ENCODE data around the gene RPS6KA4. TPM values are rescaled to one million over a fixed set of nuclear protein-coding genes. Genes with fewer than 3 reads are reported as not detected.

RPS6KA4 gene
- total RNA-seq, 1 donor from 2014 or later: 39.3 TPM

DNA sequence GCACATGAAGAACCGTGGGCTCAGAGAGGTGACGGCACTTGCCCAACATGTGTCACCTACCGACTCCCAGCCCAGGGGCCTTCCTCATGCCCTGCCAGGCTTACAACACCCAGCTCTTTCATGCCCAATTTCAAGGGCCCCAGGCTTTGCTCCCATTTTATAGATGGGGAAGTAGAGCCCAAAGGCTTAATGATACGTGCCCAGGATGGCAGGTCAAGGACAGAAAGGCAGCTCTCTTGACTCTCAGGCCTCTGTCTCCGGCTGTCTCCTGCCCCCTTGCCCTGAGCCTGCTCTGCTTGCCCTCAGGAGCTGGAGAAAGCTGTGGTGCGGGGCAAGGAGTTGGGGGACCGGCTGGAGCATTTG, 10.0 kb upstream of the RPS6KA4 start:
- DNase-seq (ENCODE audit: extremely low spot score in 2 of 2): no peak
- TF ChIP-seq, protein P1, sequence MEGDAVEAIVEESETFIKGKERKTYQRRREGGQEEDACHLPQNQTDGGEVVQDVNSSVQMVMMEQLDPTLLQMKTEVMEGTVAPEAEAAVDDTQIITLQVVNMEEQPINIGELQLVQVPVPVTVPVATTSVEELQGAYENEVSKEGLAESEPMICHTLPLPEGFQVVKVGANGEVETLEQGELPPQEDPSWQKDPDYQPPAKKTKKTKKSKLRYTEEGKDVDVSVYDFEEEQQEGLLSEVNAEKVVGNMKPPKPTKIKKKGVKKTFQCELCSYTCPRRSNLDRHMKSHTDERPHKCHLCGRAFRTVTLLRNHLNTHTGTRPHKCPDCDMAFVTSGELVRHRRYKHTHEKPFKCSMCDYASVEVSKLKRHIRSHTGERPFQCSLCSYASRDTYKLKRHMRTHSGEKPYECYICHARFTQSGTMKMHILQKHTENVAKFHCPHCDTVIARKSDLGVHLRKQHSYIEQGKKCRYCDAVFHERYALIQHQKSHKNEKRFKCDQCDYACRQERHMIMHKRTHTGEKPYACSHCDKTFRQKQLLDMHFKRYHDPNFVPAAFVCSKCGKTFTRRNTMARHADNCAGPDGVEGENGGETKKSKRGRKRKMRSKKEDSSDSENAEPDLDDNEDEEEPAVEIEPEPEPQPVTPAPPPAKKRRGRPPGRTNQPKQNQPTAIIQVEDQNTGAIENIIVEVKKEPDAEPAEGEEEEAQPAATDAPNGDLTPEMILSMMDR (IDR thresholded peaks at IDR 0.05): no peak
- no peak for TF ChIP-seq POLR2AphosphoS5 (IDR thresholded peaks at IDR 0.05; ENCODE audit: insufficient read depth in 1 of 2, low read depth in 1 of 2)
- no peak for TF ChIP-seq POLR2A (IDR thresholded peaks at IDR 0.05)
- Histone ChIP-seq H3K9me3 (no peaks in the 10 kb centered on the region), H3K4me3 (no peak overlapping the region), H3K4me1 (peaks cover 8% of the 10 kb centered on the region), H3K27ac (no peak overlapping the region), H3K27me3 (no peaks in the 10 kb centered on the region), H3K36me3 (no peaks in the 10 kb centered on the region)
- intact Hi-C loops (cut with DNase I): no loop called here

DNA sequence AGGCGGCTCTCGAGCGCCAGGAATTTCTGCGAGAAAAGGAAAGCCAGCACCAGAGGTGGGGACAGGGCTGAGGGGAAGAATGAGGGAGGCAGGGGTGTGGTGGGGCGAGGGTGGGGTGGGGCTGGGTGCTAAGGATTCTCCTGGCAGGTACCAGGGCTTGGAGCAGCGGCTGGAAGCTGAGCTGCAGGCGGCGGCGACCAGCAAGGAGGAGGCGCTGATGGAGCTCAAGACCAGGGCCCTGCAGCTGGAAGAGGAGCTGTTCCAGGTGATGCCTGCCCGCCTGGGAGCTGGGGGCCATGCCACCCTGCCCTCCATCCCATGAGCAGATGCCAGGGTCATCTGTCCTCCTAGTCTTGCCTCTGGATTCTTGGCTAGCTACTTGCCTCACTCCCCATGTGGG, 9.6 kb upstream of the RPS6KA4 start:
- H3K36me3 ChIP-seq: no peaks in the 10 kb centered on the region
- no peak for DNase-seq (ENCODE audit: extremely low spot score in 2 of 2)
- intact Hi-C loops (cut with DNase I): no loop called here
- TF ChIP-seq, protein P1 (IDR thresholded peaks at IDR 0.05): no peak
- TF ChIP-seq POLR2AphosphoS5 (IDR thresholded peaks at IDR 0.05; ENCODE audit: insufficient read depth in 1 of 2, low read depth in 1 of 2) (no peak), POLR2A (IDR thresholded peaks at IDR 0.05) (no peak)
- H3K4me3 ChIP-seq: no peak overlapping the region
- H3K27me3 ChIP-seq: no peaks in the 10 kb centered on the region
- no peaks in the 10 kb centered on the region for H3K9me3 ChIP-seq
- H3K27ac ChIP-seq: no peak overlapping the region
- peaks cover 8% of the 10 kb centered on the region for H3K4me1 ChIP-seq

DNA sequence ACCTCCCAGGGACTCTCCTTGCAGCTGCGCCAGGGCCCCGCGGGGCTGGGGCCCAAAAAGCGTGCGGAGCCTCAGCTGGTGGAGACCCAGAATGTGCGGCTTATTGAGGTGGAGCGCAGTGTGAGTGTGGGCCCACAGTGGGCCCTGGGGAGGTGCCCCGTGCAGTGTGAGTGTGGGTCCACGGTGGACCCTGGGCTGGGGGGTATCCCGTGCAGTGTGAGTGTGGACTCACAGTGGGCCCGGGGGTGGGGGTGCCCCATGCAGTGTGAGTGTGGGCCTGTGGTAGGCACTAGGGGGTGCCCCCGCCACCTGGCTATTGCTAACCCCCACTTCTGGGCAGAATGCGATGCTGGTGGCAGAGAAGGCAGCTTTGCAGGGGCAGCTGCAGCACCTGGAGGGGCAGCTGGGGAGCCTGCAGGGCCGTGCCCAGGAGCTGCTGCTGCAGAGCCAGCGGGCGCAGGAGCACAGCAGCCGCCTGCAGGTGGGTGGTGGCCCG, 7.8 kb upstream of the RPS6KA4 start:
- Histone ChIP-seq H3K36me3 (no peaks in the 10 kb centered on the region), H3K4me3 (no peak overlapping the region), H3K27ac (no peak overlapping the region), H3K4me1 (peaks cover 19% of the 10 kb centered on the region), H3K9me3 (no peaks in the 10 kb centered on the region), H3K27me3 (no peaks in the 10 kb centered on the region)
- intact Hi-C loops (cut with DNase I): loop anchor here (5.0 kb wide), 1 partner anchor 34 kb away; the partner anchor contains the start of genes PRDX5 and TRMT112
- DNase-seq (ENCODE audit: extremely low spot score in 2 of 2): no peak
- TF ChIP-seq POLR2AphosphoS5 (IDR thresholded peaks at IDR 0.05; ENCODE audit: insufficient read depth in 1 of 2, low read depth in 1 of 2): no peak
- TF ChIP-seq, protein P1 (IDR thresholded peaks at IDR 0.05): no peak
- no peak for TF ChIP-seq POLR2A (IDR thresholded peaks at IDR 0.05)

DNA sequence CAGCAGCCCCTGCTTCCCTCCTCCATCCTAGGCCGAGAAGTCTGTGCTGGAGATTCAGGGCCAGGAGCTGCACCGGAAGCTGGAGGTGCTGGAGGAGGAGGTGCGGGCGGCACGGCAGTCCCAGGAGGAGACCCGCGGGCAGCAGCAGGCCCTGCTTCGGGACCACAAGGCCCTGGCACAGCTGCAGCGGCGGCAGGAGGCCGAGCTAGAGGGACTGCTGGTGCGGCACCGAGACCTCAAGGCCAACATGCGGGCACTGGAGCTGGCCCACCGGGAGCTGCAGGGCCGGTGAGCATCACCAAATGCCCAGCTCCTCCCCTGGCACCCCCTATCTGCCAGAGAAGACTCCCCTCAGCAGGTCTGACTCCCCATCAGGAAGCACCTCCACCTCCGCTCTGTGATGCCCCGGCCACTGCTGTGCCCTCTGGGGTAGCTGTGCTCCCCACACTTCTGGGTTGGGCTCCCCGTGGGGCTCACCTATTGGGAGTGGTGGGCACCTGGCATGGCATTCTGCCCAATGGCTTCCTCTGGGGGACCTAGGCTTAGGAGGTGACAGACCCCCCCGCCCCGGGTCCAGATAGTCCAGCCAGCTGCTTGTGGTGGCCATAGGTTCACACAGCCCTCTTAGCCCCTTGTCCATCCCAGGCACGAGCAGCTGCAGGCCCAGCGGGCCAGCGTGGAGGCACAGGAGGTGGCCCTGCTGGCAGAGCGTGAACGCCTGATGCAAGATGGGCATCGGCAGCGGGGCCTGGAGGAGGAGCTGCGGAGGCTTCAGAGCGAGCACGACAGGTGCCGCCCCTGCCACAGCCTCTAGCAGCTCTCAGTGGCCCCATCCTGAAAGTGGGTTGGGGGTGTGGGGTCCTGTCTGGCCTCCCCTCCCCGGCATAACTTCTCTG, 6.6 kb upstream of the RPS6KA4 start:
- no peaks in the 10 kb centered on the region for H3K27me3 ChIP-seq
- no peak for DNase-seq (ENCODE audit: extremely low spot score in 2 of 2)
- TF ChIP-seq, protein P1 (IDR thresholded peaks at IDR 0.05): no peak
- TF ChIP-seq POLR2A (IDR thresholded peaks at IDR 0.05) (no peak), POLR2AphosphoS5 (IDR thresholded peaks at IDR 0.05; ENCODE audit: insufficient read depth in 1 of 2, low read depth in 1 of 2) (no peak)

More for the DNA sequence above, 6.6 kb upstream of the RPS6KA4 start:
- intact Hi-C loops (cut with DNase I): loop anchor here (5.0 kb wide), 1 partner anchor 35 kb away; the partner anchor contains the start of genes PRDX5 and TRMT112
- Histone ChIP-seq H3K36me3 (no peaks in the 10 kb centered on the region), H3K4me1 (peaks cover 21% of the 10 kb centered on the region), H3K27ac (no peak overlapping the region), H3K9me3 (no peaks in the 10 kb centered on the region), H3K4me3 (no peak overlapping the region)

All from vagina (tissue), 2 donors.